NCI-H69 (cell line): ENCODE data around the gene MRPL23.
A peak's percentile ranks its signal among the peaks of the same experiment; 100 is the strongest.

Source experiments
- DNase-seq: peaks from one replicate; lab custom pipeline; 2025; lab: John Stamatoyannopoulos, UW

MRPL23 gene

GRCh38 chr11:1953489-1954266 lies 6.5 kb downstream of the MRPL23 start:
- DNase-seq: peak; percentile 14

- DNase-seq: no peak
Observed at GRCh38 chr11:1958367-1958766, 11.2 kb downstream of the MRPL23 start.

GRCh38 chr11:1959786-1960185 lies 12.7 kb downstream of the MRPL23 start:
- DNase-seq: no peak

- no peak for DNase-seq
Observed at GRCh38 chr11:1963864-1964263, 16.7 kb downstream of the MRPL23 start.

GRCh38 chr11:1964348-1964747 lies 17.2 kb downstream of the MRPL23 start:
- no peak for DNase-seq

GRCh38 chr11:1964955-1965354 lies 17.8 kb downstream of the MRPL23 start:
- DNase-seq: no peak

GRCh38 chr11:1966531-1966930 lies 19.4 kb downstream of the MRPL23 start:
- no peak for DNase-seq

GRCh38 chr11:1967641-1968225 lies 20.6 kb downstream of the MRPL23 start:
- no peak for DNase-seq

GRCh38 chr11:1968454-1969002 lies 21.4 kb downstream of the MRPL23 start:
- no peak for DNase-seq

- DNase-seq: no peak
Observed at GRCh38 chr11:1969035-1969434, 21.9 kb downstream of the MRPL23 start.

GRCh38 chr11:1969776-1970175 lies 22.6 kb downstream of the MRPL23 start:
- no peak for DNase-seq

- DNase-seq: no peak
Observed at GRCh38 chr11:1970956-1971355, 23.8 kb downstream of the MRPL23 start.

- DNase-seq: no peak
Observed at GRCh38 chr11:1975185-1975584, 28.1 kb downstream of the MRPL23 start.

GRCh38 chr11:1978720-1979473 lies 31.8 kb downstream of the MRPL23 start:
- no peak for DNase-seq

- no peak for DNase-seq
Observed at GRCh38 chr11:1979607-1980006, 32.5 kb downstream of the MRPL23 start.

- no peak for DNase-seq
Observed at GRCh38 chr11:1982873-1983600, 35.9 kb downstream of the MRPL23 start.

GRCh38 chr11:1983601-1983961 lies 36.4 kb downstream of the MRPL23 start:
- no peak for DNase-seq

GRCh38 chr11:1987024-1987423 lies 39.9 kb downstream of the MRPL23 start:
- no peak for DNase-seq

- DNase-seq: no peak
Observed at GRCh38 chr11:1988174-1988573, 41.0 kb downstream of the MRPL23 start.

- DNase-seq: no peak
Observed at GRCh38 chr11:1988667-1989317, 41.7 kb downstream of the MRPL23 start.

GRCh38 chr11:1989953-1990352 lies 42.8 kb downstream of the MRPL23 start:
- no peak for DNase-seq
